GM12878 (cell line): Measurements from ENCODE around the gene ZNF350. TPM values are rescaled to one million over a fixed set of nuclear protein-coding genes. Genes with fewer than 3 reads are reported as not detected.

Experiments used
- ATAC-seq: fragments of 200-7000 bp; cut with Tn5 transposase; 3 replicates; pipeline ENCODE4 v1.9.1; 2020; ENCODE audit warnings: mild to moderate bottlenecking, moderate library complexity
- BruUV-seq: library from RNA; stranded (reverse); fragments of 400-500 nt; replicated peaks from 2 replicates; lab custom pipeline; 2021; lab: Mats Ljungman, UMichigan
- CTCF ChIA-PET: fragments of 300-600 bp; sonication (Branson Sonifier 250); formaldehyde crosslinking; extraction: SDS; loops from one replicate; lab custom pipeline; 2021; ENCODE audit warnings: inconsistent platforms; lab: Yijun Ruan, JAX
- POLR2A ChIA-PET: fragments of 350-600 bp; formaldehyde crosslinking; extraction: SDS; loops from one replicate; lab custom pipeline; 2021; ENCODE audit warnings: inconsistent platforms; lab: Charles Lee
- RAD21 ChIA-PET: fragments of 300-600 bp; sonication (Branson Sonifier 250); formaldehyde crosslinking; loops from one replicate; lab custom pipeline; 2023; ENCODE audit warnings: antibody characterized with exemption; ENCODE audit not compliant: unreplicated experiment; lab: Charles Lee
- SMC1A ChIA-PET: fragments of 300-600 bp; sonication (Branson Sonifier 250); formaldehyde crosslinking; loops from one replicate; lab custom pipeline; 2023; ENCODE audit not compliant: unreplicated experiment, uncharacterized antibody; lab: Charles Lee
- DNase-seq: peaks from one replicate; pipeline ENCODE4 v3.0.0-alpha.2; 2011; ENCODE audit warnings: low read depth, low spot score
- FAIRE-seq: peaks from 3 replicates; lab custom pipeline; 2011; peaks lifted over from hg19 to GRCh38; lab: Jason Lieb, UNC
- H2AFZ ChIP-seq: 2 replicates; pipeline ENCODE4 v1.6.0; 2011; ENCODE audit warnings: low read depth, low read length, control low read depth; ENCODE audit not compliant: control insufficient read depth
- H3K27ac ChIP-seq: 2 replicates; pipeline ENCODE4 v1.5.1; 2011; ENCODE audit warnings: control low read depth; ENCODE audit not compliant: control insufficient read depth, insufficient read depth
- H3K27me3 ChIP-seq, 2 experiments: replicated peaks in 1 of 2; 2 replicates each; pipeline versions ENCODE4 v1.6.0 to v1.6.1; 2011; ENCODE audit warnings: low read length in 1 of 2; ENCODE audit not compliant: control insufficient read depth in 2 of 2, insufficient read depth in 2 of 2
- H3K36me3 ChIP-seq, 2 experiments: 2 replicates each; pipeline ENCODE4 v1.5.1; 2011; ENCODE audit warnings: low read length in 1 of 2; ENCODE audit not compliant: control insufficient read depth in 2 of 2, insufficient read depth in 2 of 2
- H3K4me1 ChIP-seq: 2 replicates; pipeline ENCODE4 v1.6.1; 2011; ENCODE audit warnings: mild to moderate bottlenecking, low read length, moderate library complexity, mixed read lengths; ENCODE audit not compliant: control insufficient read depth, insufficient read depth
- H3K4me2 ChIP-seq: 2 replicates; pipeline ENCODE4 v1.6.0; 2011; ENCODE audit warnings: control low read depth; ENCODE audit not compliant: control insufficient read depth, insufficient read depth
- H3K4me3 ChIP-seq: fragments of 200-600 bp; sonication (generic); 2 replicates; pipeline ENCODE4 v1.5.1; 2016
- H3K79me2 ChIP-seq: 2 replicates; pipeline ENCODE4 v1.6.0; 2011; ENCODE audit warnings: low read length; ENCODE audit not compliant: control insufficient read depth, insufficient read depth
- H3K9ac ChIP-seq: 2 replicates; pipeline ENCODE4 v1.8.0; 2011; ENCODE audit warnings: low read length, control low read depth, mixed read lengths; ENCODE audit not compliant: control insufficient read depth, insufficient read depth
- H3K9me3 ChIP-seq: replicated peaks from 3 replicates; pipeline ENCODE4 v1.5.1; 2011; ENCODE audit warnings: mild to moderate bottlenecking, low read length; ENCODE audit not compliant: control insufficient read depth, insufficient read depth
- H4K20me1 ChIP-seq: 2 replicates; pipeline ENCODE4 v1.6.0; 2011; ENCODE audit not compliant: control insufficient read depth, insufficient read depth
- BACH1 ChIP-seq: fragments of 450-650 bp; IDR thresholded peaks from 2 replicates; pipeline ENCODE4 v1.6.1; 2017; ENCODE audit warnings: mild to moderate bottlenecking, borderline replicate concordance
- CBFB ChIP-seq: IDR thresholded peaks from 2 replicates; pipeline ENCODE4 v1.6.1; 2016; ENCODE audit warnings: antibody characterized with exemption, low read depth
- CBX5 ChIP-seq: sonication (generic); IDR thresholded peaks from 2 replicates; pipeline ENCODE4 v1.6.1; 2016; ENCODE audit warnings: low read depth, moderate library complexity, mild to moderate bottlenecking, inconsistent platforms
- CREB1 ChIP-seq: IDR thresholded peaks from 2 replicates; pipeline ENCODE4 v1.6.1; 2012; ENCODE audit warnings: low read depth, mild to moderate bottlenecking, inconsistent platforms
- EP300 ChIP-seq, 2 experiments: fragments of 150-350 bp in 1 of 2; IDR thresholded peaks; 2 replicates each; pipeline ENCODE4 v1.6.1; 2011 to 2012; ENCODE audit warnings: low read depth in 2 of 2, low read length in 2 of 2, borderline replicate concordance in 1 of 2, improper control_type of control experiment in 1 of 2, inconsistent platforms in 1 of 2; ENCODE audit not compliant: control insufficient read depth in 1 of 2
- ESRRA ChIP-seq: IDR thresholded peaks from 2 replicates; pipeline ENCODE4 v1.6.1; 2012; ENCODE audit warnings: mild to moderate bottlenecking, low read length, improper control_type of control experiment
- IKZF2 ChIP-seq, 2 experiments: fragments of 450-650 bp; IDR thresholded peaks; 2 replicates each; pipeline ENCODE4 v1.6.1; 2017; ENCODE audit warnings: mild to moderate bottlenecking in 2 of 2, moderate library complexity in 2 of 2
- KDM1A ChIP-seq: fragments of 200-600 bp; sonication (generic); IDR thresholded peaks from 2 replicates; pipeline ENCODE4 v1.6.1; 2016; ENCODE audit warnings: borderline replicate concordance
- KLF5 ChIP-seq: fragments of 450-650 bp; IDR thresholded peaks from 2 replicates; pipeline ENCODE4 v1.6.1; 2014; ENCODE audit warnings: mild to moderate bottlenecking; ENCODE audit not compliant: partially characterized antibody
- LARP7 ChIP-seq: fragments of 450-650 bp; IDR thresholded peaks from 2 replicates; pipeline ENCODE4 v1.6.1; 2017; ENCODE audit warnings: mild to moderate bottlenecking
- MEF2A ChIP-seq: IDR thresholded peaks from 2 replicates; pipeline ENCODE4 v1.6.1; 2011; ENCODE audit warnings: low read depth, mild to moderate bottlenecking, low read length, moderate library complexity; ENCODE audit not compliant: insufficient read depth
- MYC ChIP-seq: IDR thresholded peaks from 2 replicates; pipeline ENCODE4 v1.6.1; 2011; ENCODE audit warnings: mild to moderate bottlenecking, low read length, moderate library complexity, inconsistent platforms; ENCODE audit not compliant: insufficient read depth, insufficient replicate concordance, insufficient read length, severe bottlenecking
- POLR2A ChIP-seq: IDR thresholded peaks from 2 replicates; pipeline ENCODE4 v1.6.1; 2011; ENCODE audit warnings: low read depth, mild to moderate bottlenecking, low read length
- POU2F2 ChIP-seq: IDR thresholded peaks from 3 replicates; pipeline ENCODE4 v1.6.1; 2011; ENCODE audit warnings: low read depth, mild to moderate bottlenecking, low read length, borderline replicate concordance
- SIX5 ChIP-seq: IDR thresholded peaks from 2 replicates; pipeline ENCODE4 v1.6.1; 2011; ENCODE audit warnings: mild to moderate bottlenecking, low read depth, low read length, moderate library complexity; ENCODE audit not compliant: severe bottlenecking
- SRF ChIP-seq, 2 experiments: IDR thresholded peaks; 2 replicates each; pipeline ENCODE4 v1.6.1; 2011; ENCODE audit warnings: low read depth in 2 of 2, low read length in 2 of 2, mild to moderate bottlenecking in 1 of 2, moderate library complexity in 1 of 2
- STAT1 ChIP-seq: fragments of 450-650 bp; conservative IDR thresholded peaks from 2 replicates; pipeline ENCODE4 v1.6.1; 2014; ENCODE audit warnings: antibody characterized with exemption, mild to moderate bottlenecking
- ZBED1 ChIP-seq: IDR thresholded peaks from 2 replicates; pipeline ENCODE4 v1.6.1; 2016; ENCODE audit warnings: borderline replicate concordance
- ZBTB4 ChIP-seq: fragments of 450-650 bp; formaldehyde crosslinking; IDR thresholded peaks from 2 replicates; pipeline ENCODE4 v1.4.0; 2022; ENCODE audit warnings: mild to moderate bottlenecking, moderate library complexity
- ZNF274 ChIP-seq: IDR thresholded peaks from one replicate; pipeline ENCODE4 v1.8.0; 2011; ENCODE audit not compliant: insufficient read length, insufficient read depth
- ZNF622 ChIP-seq: fragments of 450-650 bp; IDR thresholded peaks from 2 replicates; pipeline ENCODE4 v1.6.1; 2017; ENCODE audit warnings: mild to moderate bottlenecking, inconsistent platforms
- ZZZ3 ChIP-seq: IDR thresholded peaks from 2 replicates; pipeline ENCODE4 v1.6.1; 2011; ENCODE audit warnings: low read depth; ENCODE audit not compliant: control insufficient read depth, insufficient read length
- WGBS: methylation state at CpG from one replicate; pipeline ENCODE4 v1.1.6; 2016; ENCODE audit warnings: low lambda C conversion rate; ENCODE audit not compliant: insufficient replicate concordance, insufficient coverage; ENCODE audit errors: missing lambda C conversion rate; 5-methylcytosine and 5-hydroxymethylcytosine counted together
- in situ Hi-C: fragments of 300-500 bp; cut with MboI; formaldehyde crosslinking; loops from 9 replicates; pipeline ENCODE4 v1.14.3; 2018; ENCODE audit warnings: mixed read lengths
- intact Hi-C: fragments of 100-400 bp; cut with micrococcal nuclease; formaldehyde crosslinking; loops from one replicate; pipeline ENCODE4 v1.14.2; 2022; ENCODE audit not compliant: unreplicated experiment
- polyA plus RNA-seq, 11 experiments: library from polyadenylated mRNA; depleted of rRNA in 4 of 11; unstranded in 6 of 11; stranded (reverse) in 5 of 11; fragments of >200 nt; fragmentation: Nextera tagmentation in 4 of 11; fragmentation: Illumina TruSeq in 1 of 11; extraction: Ambion mirVana in 4 of 11; extraction: Trizol in 1 of 11; gene quantifications; 1 replicate in 1 of 11; 2 replicates in 10 of 11; pipeline versions ENCODE4 v1.2.1 to v1.2.3, GENCODE V29; 2011 to 2016; ENCODE audit warnings: inconsistent platforms in 2 of 11, missing spikeins in 2 of 11, low read depth in 1 of 11
- total RNA-seq, 4 experiments: library from RNA; depleted of rRNA in 3 of 4; stranded (reverse); fragments of >200 nt in 3 of 4; fragmentation: Illumina TruSeq in 1 of 4; extraction: Trizol in 1 of 4; gene quantifications; 2 replicates each; pipeline versions ENCODE4 v1.2.1 to v1.2.3, GENCODE V29; 2013 to 2021
- TF ChIP-seq, protein P1 (sequence below): fragments of 450-650 bp; conservative IDR thresholded peaks from 2 replicates; pipeline ENCODE4 v1.6.1; 2017; ENCODE audit warnings: mild to moderate bottlenecking, moderate library complexity

The ZNF350 gene
- total and polyA plus RNA-seq, 10 of the 15 experiments (the other 5 are each of a cell fraction or from before 2014, with no cell fraction given): 6.4 to 11.8 (median 10.0) TPM

DNA sequence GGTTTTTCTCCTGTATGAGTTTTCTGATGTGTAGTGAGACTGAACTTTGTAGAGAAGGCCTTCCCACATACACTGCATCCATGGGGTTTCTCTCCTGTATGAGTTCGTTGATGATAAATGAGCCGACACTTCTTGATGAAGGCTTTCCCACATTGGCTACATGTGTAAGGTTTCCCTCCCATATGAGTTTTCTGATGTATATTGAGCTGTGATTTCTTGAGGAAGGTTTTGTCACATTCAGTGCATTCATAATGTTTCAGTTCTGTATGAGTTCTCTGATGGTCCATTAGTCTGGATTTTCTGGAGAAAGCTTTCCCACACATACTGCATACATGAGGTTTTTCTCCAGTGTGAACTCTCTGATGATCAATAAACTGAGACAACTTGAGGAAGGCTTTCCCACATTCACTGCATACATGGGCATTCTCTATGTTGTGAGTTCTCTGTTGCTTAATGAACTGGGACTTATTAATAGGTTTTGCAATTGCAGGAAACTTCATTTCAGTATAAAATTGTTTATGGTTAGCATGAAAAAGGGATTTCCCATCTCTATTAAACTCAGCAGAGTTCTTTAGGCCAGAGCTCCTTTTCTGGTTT is 7.5 kb upstream of the ZNF350 start:
- Histone ChIP-seq H3K4me3 (no peak overlapping the region), H3K36me3 (peaks cover 0 to 10% of the 10 kb centered on the region in 2 experiments; a peak in 2 of 4 replicates), H3K4me1 (no peaks in the 10 kb centered on the region), H3K9ac (no peak overlapping the region), H4K20me1 (no peaks in the 10 kb centered on the region), H3K79me2 (no peaks in the 10 kb centered on the region), H3K27me3 (no peaks in the 10 kb centered on the region), H3K4me2 (no peak overlapping the region), H2AFZ (no peak overlapping the region), H3K9me3 (peaks cover 46% of the 10 kb centered on the region), H3K27ac (no peak overlapping the region)
- ChIA-PET CTCF (no interaction called here), RAD21 (no interaction called here), POLR2A (no interaction called here), SMC1A (no interaction called here)
- intact Hi-C loops (no loop called here), in situ Hi-C loops (no loop called here)
- FAIRE-seq: peak; percentile 86
- no TSS peak for BruUV-seq
- no peak for DNase-seq
- ATAC-seq: no peak
- WGBS: 100% methylated on average over 2 of the region's 2 CpGs
- TF ChIP-seq EP300 (IDR thresholded peaks at IDR 0.05; ENCODE audit: borderline replicate concordance in 1 of 2, control insufficient read depth in 1 of 2, low read depth in 2 of 2, low read length in 2 of 2): no peak
- no peak for TF ChIP-seq BACH1
- TF ChIP-seq, protein P1, sequence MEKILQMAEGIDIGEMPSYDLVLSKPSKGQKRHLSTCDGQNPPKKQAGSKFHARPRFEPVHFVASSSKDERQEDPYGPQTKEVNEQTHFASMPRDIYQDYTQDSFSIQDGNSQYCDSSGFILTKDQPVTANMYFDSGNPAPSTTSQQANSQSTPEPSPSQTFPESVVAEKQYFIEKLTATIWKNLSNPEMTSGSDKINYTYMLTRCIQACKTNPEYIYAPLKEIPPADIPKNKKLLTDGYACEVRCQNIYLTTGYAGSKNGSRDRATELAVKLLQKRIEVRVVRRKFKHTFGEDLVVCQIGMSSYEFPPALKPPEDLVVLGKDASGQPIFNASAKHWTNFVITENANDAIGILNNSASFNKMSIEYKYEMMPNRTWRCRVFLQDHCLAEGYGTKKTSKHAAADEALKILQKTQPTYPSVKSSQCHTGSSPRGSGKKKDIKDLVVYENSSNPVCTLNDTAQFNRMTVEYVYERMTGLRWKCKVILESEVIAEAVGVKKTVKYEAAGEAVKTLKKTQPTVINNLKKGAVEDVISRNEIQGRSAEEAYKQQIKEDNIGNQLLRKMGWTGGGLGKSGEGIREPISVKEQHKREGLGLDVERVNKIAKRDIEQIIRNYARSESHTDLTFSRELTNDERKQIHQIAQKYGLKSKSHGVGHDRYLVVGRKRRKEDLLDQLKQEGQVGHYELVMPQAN: no peak
- TF ChIP-seq SRF (IDR thresholded peaks at IDR 0.05; ENCODE audit: low read depth in 2 of 2, low read length in 2 of 2): no peak
- no peak for TF ChIP-seq MYC
- TF ChIP-seq CBX5: peak; percentile 77; the same call in 1 of the 2 replicates
- TF ChIP-seq ZNF274: peak; percentile 93
- no peak for TF ChIP-seq ZNF622
- TF ChIP-seq POU2F2: no peak
- no peak for TF ChIP-seq ZBED1
- TF ChIP-seq ESRRA: no peak
- TF ChIP-seq IKZF2 (IDR thresholded peaks at IDR 0.05): no peak
- no peak for TF ChIP-seq CBFB
- TF ChIP-seq POLR2A: no peak
- TF ChIP-seq KLF5: peak; percentile 35
- no peak for TF ChIP-seq STAT1
- TF ChIP-seq MEF2A: no peak
- TF ChIP-seq CREB1: no peak
- TF ChIP-seq KDM1A: no peak
- no peak for TF ChIP-seq ZBTB4 (CRISPR knock-in tag)
- no peak for TF ChIP-seq SIX5
- no peak for TF ChIP-seq ZZZ3
- TF ChIP-seq LARP7: no peak
